WTC11 (cell line): Measurements from ENCODE around the gene SCYGR1. TPM values are rescaled to one million over a fixed set of nuclear protein-coding genes. Genes with fewer than 3 reads are reported as not detected.

Experiments
- ATAC-seq: fragments of 200-7000 bp; cut with Tn5 transposase; 2 replicates; pipeline ENCODE4 v1.10.0; 2021; ENCODE audit warnings: mild to moderate bottlenecking, moderate library complexity
- CTCF ChIA-PET: fragments of 300-600 bp; sonication (Branson Sonifier 250); formaldehyde crosslinking; loops from one replicate; lab custom pipeline; 2021; ENCODE audit warnings: antibody characterized with exemption; lab: Charles Lee
- POLR2A ChIA-PET: fragments of 350-600 bp; sonication (Branson Sonifier 250); formaldehyde crosslinking; loops from one replicate; lab custom pipeline; 2021; ENCODE audit warnings: antibody characterized with exemption; lab: Charles Lee
- DNase-seq: peaks from one replicate; pipeline ENCODE4 v3.0.0; 2021; ENCODE audit warnings: low spot score
- H3K27ac Mint-ChIP-seq: 2 replicates; pipeline ENCODE4 v1.8.0; 2021; ENCODE audit warnings: mixed read lengths
- H3K27me3 Mint-ChIP-seq: 2 replicates; pipeline ENCODE4 v1.8.0; 2021; ENCODE audit warnings: low read depth, mild to moderate bottlenecking, moderate library complexity, mixed read lengths
- H3K36me3 Mint-ChIP-seq: 2 replicates; pipeline ENCODE4 v1.8.0; 2021; ENCODE audit warnings: mixed read lengths
- H3K4me1 Mint-ChIP-seq: 2 replicates; pipeline ENCODE4 v1.8.0; 2022; ENCODE audit warnings: mixed read lengths
- H3K4me3 Mint-ChIP-seq: 2 replicates; pipeline ENCODE4 v1.8.0; 2021; ENCODE audit warnings: mild to moderate bottlenecking, moderate library complexity, mixed read lengths
- H3K9me3 Mint-ChIP-seq: 2 replicates; pipeline ENCODE4 v1.8.0; 2021; ENCODE audit warnings: mixed read lengths
- EMX1 ChIP-seq: fragments of 250-450 bp; sonication (Bioruptor Pico); IDR thresholded peaks from 2 replicates; pipeline ENCODE4 v1.8.0; 2021; ENCODE audit warnings: mild to moderate bottlenecking
- ESRRA ChIP-seq: sonication (generic); formaldehyde crosslinking; IDR thresholded peaks from 2 replicates; pipeline ENCODE4 v1.8.1; 2022; ENCODE audit warnings: mild to moderate bottlenecking, missing genetic modification reagents, borderline replicate concordance
- ETV6 ChIP-seq: sonication (generic); formaldehyde crosslinking; IDR thresholded peaks from 2 replicates; pipeline ENCODE4 v1.8.1; 2022; ENCODE audit warnings: mild to moderate bottlenecking, missing genetic modification reagents
- RORB ChIP-seq: fragments of 250-450 bp; sonication (Bioruptor Pico); IDR thresholded peaks from 2 replicates; pipeline ENCODE4 v1.9.0; 2021; ENCODE audit warnings: mild to moderate bottlenecking
- TEAD1 ChIP-seq: sonication (generic); formaldehyde crosslinking; IDR thresholded peaks from 2 replicates; pipeline ENCODE4 v1.8.0; 2022; ENCODE audit warnings: mild to moderate bottlenecking, missing genetic modification reagents
- ZNF121 ChIP-seq: sonication (generic); formaldehyde crosslinking; IDR thresholded peaks from 2 replicates; pipeline ENCODE4 v1.8.0; 2023; ENCODE audit warnings: missing genetic modification reagents
- ZNF138 ChIP-seq: sonication (generic); formaldehyde crosslinking; conservative IDR thresholded peaks from 2 replicates; pipeline ENCODE4 v1.8.1; 2022; ENCODE audit warnings: mild to moderate bottlenecking, moderate library complexity, missing genetic modification reagents
- ZNF512 ChIP-seq: sonication (generic); formaldehyde crosslinking; IDR thresholded peaks from 2 replicates; pipeline ENCODE4 v1.8.1; 2022; ENCODE audit warnings: missing genetic modification reagents, borderline replicate concordance
- total RNA-seq: library from RNA; stranded (reverse); gene quantifications from 3 replicates; pipeline ENCODE4 v1.2.3, GENCODE V29; 2021
- TF ChIP-seq, protein P1 (sequence below): sonication (generic); formaldehyde crosslinking; IDR thresholded peaks from 2 replicates; pipeline ENCODE4 v1.8.1; 2023; ENCODE audit warnings: mild to moderate bottlenecking, missing genetic modification reagents
- TF ChIP-seq, protein P2 (sequence below): sonication (generic); formaldehyde crosslinking; IDR thresholded peaks from 2 replicates; pipeline ENCODE4 v1.8.1; 2022; ENCODE audit warnings: mild to moderate bottlenecking, missing genetic modification reagents, moderate library complexity, borderline replicate concordance
- TF ChIP-seq, protein P3 (sequence below): fragments of 250-450 bp; sonication (Bioruptor Pico); IDR thresholded peaks from 2 replicates; pipeline ENCODE4 v1.8.0; 2021; ENCODE audit warnings: mild to moderate bottlenecking
- TF ChIP-seq, protein P4 (sequence below): sonication (generic); formaldehyde crosslinking; IDR thresholded peaks from 2 replicates; pipeline ENCODE4 v1.8.0; 2023; ENCODE audit warnings: missing genetic modification reagents, mild to moderate bottlenecking, borderline replicate concordance

The SCYGR1 gene
- total RNA-seq, 1 experiment from 2014 or later: not detected

DNA sequence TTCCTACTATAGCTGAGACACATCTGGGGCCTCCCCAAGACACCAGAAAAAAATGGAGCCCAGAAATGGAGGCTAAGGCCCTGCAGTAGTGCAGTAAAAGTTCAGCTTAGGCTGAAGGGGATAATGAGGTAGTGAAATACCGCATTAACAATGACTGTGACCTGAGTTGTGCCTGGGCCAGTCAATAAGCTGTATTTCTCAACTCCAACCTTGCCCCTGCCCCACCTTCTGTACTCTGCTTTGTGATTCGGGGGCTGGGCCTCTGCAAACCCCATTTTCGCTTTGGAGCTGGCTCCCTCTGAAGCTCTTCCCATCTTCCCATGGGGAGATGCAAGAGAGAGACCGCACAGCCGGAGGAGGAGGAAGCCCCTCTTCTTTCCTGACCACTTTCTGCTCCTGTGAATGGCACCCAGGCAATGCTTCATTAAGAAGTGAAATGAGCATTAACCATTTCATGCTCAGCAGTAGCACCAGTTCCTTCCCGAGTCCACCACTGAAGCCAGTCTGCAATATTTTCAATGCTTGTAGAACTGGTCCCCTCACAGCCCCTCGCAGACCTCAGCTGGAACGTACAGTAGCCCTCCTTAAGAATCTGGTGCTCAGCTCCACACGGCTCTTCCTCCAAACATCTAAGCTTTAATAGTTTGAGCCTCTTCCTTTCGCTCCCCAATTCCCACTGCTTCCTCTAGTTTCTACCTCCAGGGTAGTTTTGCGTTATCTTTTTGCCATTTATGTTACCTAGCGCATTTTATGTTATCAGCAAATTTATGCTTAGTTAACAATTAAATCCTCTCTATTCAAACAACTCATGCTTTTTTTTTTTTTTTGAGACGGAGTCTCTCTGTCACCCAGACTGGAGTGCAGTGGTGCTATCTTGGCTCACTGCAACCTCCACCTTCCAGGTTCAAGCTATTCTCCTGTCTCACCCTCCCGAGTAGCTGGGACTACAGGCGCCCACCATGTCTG lies 32.6 kb upstream of the SCYGR1 start:
- H3K36me3 Mint-ChIP-seq: no peaks in the 10 kb centered on the region
- peaks cover 10% of the 10 kb centered on the region for H3K4me1 Mint-ChIP-seq
- no peaks in the 10 kb centered on the region for H3K27me3 Mint-ChIP-seq
- H3K27ac Mint-ChIP-seq: no peak overlapping the region
- TF ChIP-seq ZNF138 (CRISPR knock-in tag): no peak
- TF ChIP-seq, protein P1, sequence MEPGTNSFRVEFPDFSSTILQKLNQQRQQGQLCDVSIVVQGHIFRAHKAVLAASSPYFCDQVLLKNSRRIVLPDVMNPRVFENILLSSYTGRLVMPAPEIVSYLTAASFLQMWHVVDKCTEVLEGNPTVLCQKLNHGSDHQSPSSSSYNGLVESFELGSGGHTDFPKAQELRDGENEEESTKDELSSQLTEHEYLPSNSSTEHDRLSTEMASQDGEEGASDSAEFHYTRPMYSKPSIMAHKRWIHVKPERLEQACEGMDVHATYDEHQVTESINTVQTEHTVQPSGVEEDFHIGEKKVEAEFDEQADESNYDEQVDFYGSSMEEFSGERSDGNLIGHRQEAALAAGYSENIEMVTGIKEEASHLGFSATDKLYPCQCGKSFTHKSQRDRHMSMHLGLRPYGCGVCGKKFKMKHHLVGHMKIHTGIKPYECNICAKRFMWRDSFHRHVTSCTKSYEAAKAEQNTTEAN (CRISPR knock-in tag): no peak
- TF ChIP-seq, protein P2, sequence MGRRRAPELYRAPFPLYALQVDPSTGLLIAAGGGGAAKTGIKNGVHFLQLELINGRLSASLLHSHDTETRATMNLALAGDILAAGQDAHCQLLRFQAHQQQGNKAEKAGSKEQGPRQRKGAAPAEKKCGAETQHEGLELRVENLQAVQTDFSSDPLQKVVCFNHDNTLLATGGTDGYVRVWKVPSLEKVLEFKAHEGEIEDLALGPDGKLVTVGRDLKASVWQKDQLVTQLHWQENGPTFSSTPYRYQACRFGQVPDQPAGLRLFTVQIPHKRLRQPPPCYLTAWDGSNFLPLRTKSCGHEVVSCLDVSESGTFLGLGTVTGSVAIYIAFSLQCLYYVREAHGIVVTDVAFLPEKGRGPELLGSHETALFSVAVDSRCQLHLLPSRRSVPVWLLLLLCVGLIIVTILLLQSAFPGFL (CRISPR knock-in tag): no peak
- no peak for TF ChIP-seq ESRRA (CRISPR knock-in tag)
- H3K4me3 Mint-ChIP-seq: no peak overlapping the region
- no peak for ATAC-seq
- POLR2A ChIA-PET: interaction anchor here (1.1 kb wide), 1 partner anchor 14 kb away, joined by 3 read pairs; no protein-coding TSS in a partner anchor
- CTCF ChIA-PET: no interaction called here
- H3K9me3 Mint-ChIP-seq: no peaks in the 10 kb centered on the region
- DNase-seq: no peak

- ATAC-seq: no peak
- TF ChIP-seq, protein P3, sequence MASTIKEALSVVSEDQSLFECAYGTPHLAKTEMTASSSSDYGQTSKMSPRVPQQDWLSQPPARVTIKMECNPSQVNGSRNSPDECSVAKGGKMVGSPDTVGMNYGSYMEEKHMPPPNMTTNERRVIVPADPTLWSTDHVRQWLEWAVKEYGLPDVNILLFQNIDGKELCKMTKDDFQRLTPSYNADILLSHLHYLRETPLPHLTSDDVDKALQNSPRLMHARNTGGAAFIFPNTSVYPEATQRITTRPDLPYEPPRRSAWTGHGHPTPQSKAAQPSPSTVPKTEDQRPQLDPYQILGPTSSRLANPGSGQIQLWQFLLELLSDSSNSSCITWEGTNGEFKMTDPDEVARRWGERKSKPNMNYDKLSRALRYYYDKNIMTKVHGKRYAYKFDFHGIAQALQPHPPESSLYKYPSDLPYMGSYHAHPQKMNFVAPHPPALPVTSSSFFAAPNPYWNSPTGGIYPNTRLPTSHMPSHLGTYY (CRISPR knock-in tag): no peak
- no peaks in the 10 kb centered on the region for H3K9me3 Mint-ChIP-seq
- DNase-seq: no peak
- ChIA-PET POLR2A (no interaction called here), CTCF (no interaction called here)
- peaks cover 4% of the 10 kb centered on the region; the same call in 1 of the 2 replicates for H3K4me1 Mint-ChIP-seq
- H3K36me3 Mint-ChIP-seq: no peaks in the 10 kb centered on the region
- H3K27ac Mint-ChIP-seq: no peak overlapping the region
- H3K4me3 Mint-ChIP-seq: no peak overlapping the region
- no peaks in the 10 kb centered on the region for H3K27me3 Mint-ChIP-seq
These were observed 29.0 kb upstream of the SCYGR1 start for GRCh38 chr2:227416701-227417100.

- H3K9me3 Mint-ChIP-seq: no peaks in the 10 kb centered on the region
- ATAC-seq (no peak; the same call in 1 of the 2 replicates), DNase-seq (no peak)
- H3K27me3 Mint-ChIP-seq: no peaks in the 10 kb centered on the region
- ChIA-PET POLR2A (no interaction called here), CTCF (interaction anchor here (0.7 to 1.1 kb wide), 3 partner anchors 55 to 358 kb away, joined by 3 to 4 read pairs (median 3); no protein-coding TSS in a partner anchor)
- H3K4me1 Mint-ChIP-seq: peaks cover 4% of the 10 kb centered on the region; the same call in 1 of the 2 replicates
- H3K36me3 Mint-ChIP-seq: no peaks in the 10 kb centered on the region
- TF ChIP-seq ZNF512: 0 out of 2 replicates have a peak, but pooled peaks have one; percentile 30
- TF ChIP-seq RORB (CRISPR knock-in tag): no peak
- no peak overlapping the region for H3K27ac Mint-ChIP-seq
- no peak overlapping the region for H3K4me3 Mint-ChIP-seq
These were observed 28.0 kb upstream of the SCYGR1 start for GRCh38 chr2:227415538-227416424.

- Mint-ChIP-seq H3K4me3 (no peak overlapping the region), H3K27me3 (no peaks in the 10 kb centered on the region), H3K4me1 (peaks cover 4% of the 10 kb centered on the region; the same call in 1 of the 2 replicates), H3K27ac (no peak overlapping the region), H3K36me3 (no peaks in the 10 kb centered on the region), H3K9me3 (no peaks in the 10 kb centered on the region)
- ATAC-seq (no peak), DNase-seq (no peak)
- ChIA-PET CTCF (interaction anchor here (1.1 kb wide), 1 partner anchor 359 kb away, joined by 4 read pairs; no protein-coding TSS in a partner anchor), POLR2A (no interaction called here)
- TF ChIP-seq EMX1 (CRISPR knock-in tag) (no peak), ZNF121 (CRISPR knock-in tag) (no peak), ETV6 (CRISPR knock-in tag) (no peak), TEAD1 (CRISPR knock-in tag) (no peak)
- TF ChIP-seq, protein P4, sequence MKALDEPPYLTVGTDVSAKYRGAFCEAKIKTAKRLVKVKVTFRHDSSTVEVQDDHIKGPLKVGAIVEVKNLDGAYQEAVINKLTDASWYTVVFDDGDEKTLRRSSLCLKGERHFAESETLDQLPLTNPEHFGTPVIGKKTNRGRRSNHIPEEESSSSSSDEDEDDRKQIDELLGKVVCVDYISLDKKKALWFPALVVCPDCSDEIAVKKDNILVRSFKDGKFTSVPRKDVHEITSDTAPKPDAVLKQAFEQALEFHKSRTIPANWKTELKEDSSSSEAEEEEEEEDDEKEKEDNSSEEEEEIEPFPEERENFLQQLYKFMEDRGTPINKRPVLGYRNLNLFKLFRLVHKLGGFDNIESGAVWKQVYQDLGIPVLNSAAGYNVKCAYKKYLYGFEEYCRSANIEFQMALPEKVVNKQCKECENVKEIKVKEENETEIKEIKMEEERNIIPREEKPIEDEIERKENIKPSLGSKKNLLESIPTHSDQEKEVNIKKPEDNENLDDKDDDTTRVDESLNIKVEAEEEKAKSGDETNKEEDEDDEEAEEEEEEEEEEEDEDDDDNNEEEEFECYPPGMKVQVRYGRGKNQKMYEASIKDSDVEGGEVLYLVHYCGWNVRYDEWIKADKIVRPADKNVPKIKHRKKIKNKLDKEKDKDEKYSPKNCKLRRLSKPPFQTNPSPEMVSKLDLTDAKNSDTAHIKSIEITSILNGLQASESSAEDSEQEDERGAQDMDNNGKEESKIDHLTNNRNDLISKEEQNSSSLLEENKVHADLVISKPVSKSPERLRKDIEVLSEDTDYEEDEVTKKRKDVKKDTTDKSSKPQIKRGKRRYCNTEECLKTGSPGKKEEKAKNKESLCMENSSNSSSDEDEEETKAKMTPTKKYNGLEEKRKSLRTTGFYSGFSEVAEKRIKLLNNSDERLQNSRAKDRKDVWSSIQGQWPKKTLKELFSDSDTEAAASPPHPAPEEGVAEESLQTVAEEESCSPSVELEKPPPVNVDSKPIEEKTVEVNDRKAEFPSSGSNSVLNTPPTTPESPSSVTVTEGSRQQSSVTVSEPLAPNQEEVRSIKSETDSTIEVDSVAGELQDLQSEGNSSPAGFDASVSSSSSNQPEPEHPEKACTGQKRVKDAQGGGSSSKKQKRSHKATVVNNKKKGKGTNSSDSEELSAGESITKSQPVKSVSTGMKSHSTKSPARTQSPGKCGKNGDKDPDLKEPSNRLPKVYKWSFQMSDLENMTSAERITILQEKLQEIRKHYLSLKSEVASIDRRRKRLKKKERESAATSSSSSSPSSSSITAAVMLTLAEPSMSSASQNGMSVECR (CRISPR knock-in tag): no peak
These were observed 27.1 kb upstream of the SCYGR1 start for GRCh38 chr2:227414846-227415245.
